ENCODE measurements around the gene GIMAP5.

- TF ChIP-seq, protein P1, sequence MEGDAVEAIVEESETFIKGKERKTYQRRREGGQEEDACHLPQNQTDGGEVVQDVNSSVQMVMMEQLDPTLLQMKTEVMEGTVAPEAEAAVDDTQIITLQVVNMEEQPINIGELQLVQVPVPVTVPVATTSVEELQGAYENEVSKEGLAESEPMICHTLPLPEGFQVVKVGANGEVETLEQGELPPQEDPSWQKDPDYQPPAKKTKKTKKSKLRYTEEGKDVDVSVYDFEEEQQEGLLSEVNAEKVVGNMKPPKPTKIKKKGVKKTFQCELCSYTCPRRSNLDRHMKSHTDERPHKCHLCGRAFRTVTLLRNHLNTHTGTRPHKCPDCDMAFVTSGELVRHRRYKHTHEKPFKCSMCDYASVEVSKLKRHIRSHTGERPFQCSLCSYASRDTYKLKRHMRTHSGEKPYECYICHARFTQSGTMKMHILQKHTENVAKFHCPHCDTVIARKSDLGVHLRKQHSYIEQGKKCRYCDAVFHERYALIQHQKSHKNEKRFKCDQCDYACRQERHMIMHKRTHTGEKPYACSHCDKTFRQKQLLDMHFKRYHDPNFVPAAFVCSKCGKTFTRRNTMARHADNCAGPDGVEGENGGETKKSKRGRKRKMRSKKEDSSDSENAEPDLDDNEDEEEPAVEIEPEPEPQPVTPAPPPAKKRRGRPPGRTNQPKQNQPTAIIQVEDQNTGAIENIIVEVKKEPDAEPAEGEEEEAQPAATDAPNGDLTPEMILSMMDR (IDR thresholded peaks at IDR 0.05; ENCODE audit: extremely low read depth in 1 of 2, insufficient read depth in 1 of 2, low read depth in 1 of 2, low read length in 2 of 2), result no peak
- TF ChIP-seq POLR2A (IDR thresholded peaks at IDR 0.05; ENCODE audit: low read depth, low read length) (no peak), FOS (IDR thresholded peaks at IDR 0.05; ENCODE audit: borderline replicate concordance, insufficient read depth, low read length) (no peak), EZH2 (IDR thresholded peaks at IDR 0.05; ENCODE audit: borderline replicate concordance, low read depth, low read length, severe bottlenecking) (no peak), POLR2AphosphoS5 (IDR thresholded peaks at IDR 0.05; ENCODE audit: insufficient read depth, low read depth, low read length) (no peak), JUN (IDR thresholded peaks at IDR 0.05; ENCODE audit: borderline replicate concordance, insufficient read depth, insufficient read length, low read depth) (no peak)
- TF ChIP-seq, protein P2, sequence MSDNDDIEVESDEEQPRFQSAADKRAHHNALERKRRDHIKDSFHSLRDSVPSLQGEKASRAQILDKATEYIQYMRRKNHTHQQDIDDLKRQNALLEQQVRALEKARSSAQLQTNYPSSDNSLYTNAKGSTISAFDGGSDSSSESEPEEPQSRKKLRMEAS (IDR thresholded peaks at IDR 0.05; ENCODE audit: insufficient read depth, insufficient read length), result no peak
Measured at GRCh38 chr7:150723467-150723866, 13.8 kb upstream of the GIMAP5 start.

Measured in endothelial cell of umbilical vein (primary cell).